Keratinocyte (primary cell): ENCODE measurements around the gene FBXO27. TPM values are rescaled to one million over a fixed set of nuclear protein-coding genes. Genes with fewer than 3 reads are reported as not detected.
"Not testable (repeated sequence)": the region's sequence is repeated elsewhere in the genome, so short reads cannot be mapped to it uniquely, and the experiment has no call there.

Experiments used
- DNase-seq: peaks from one replicate; pipeline ENCODE4 v3.0.0-alpha.2; 2011; ENCODE audit warnings: low read depth, missing footprints, low spot score
- FAIRE-seq: peaks from 2 replicates; lab custom pipeline; 2011; peaks lifted over from hg19 to GRCh38; lab: Jason Lieb, UNC
- H2AFZ ChIP-seq: 2 replicates; pipeline ENCODE4 v1.6.0; 2012; ENCODE audit warnings: low read length, control low read depth, inconsistent platforms; ENCODE audit not compliant: control insufficient read depth
- H3K27ac ChIP-seq: 2 replicates; pipeline ENCODE4 v1.5.1; 2011; ENCODE audit warnings: low read length; ENCODE audit not compliant: control insufficient read depth, insufficient read depth
- H3K27me3 ChIP-seq: 3 replicates; pipeline ENCODE4 v1.6.0; 2011; ENCODE audit warnings: low read length; ENCODE audit not compliant: control insufficient read depth, insufficient read depth; ENCODE audit errors: extremely low read depth
- H3K36me3 ChIP-seq, 2 experiments: 2 replicates in 1 of 2; 3 replicates in 1 of 2; pipeline ENCODE4 v1.5.1; 2011; ENCODE audit warnings: low read length in 2 of 2, mild to moderate bottlenecking in 1 of 2; ENCODE audit not compliant: control insufficient read depth in 2 of 2, insufficient read depth in 2 of 2; ENCODE audit errors: extremely low read depth in 1 of 2
- H3K4me1 ChIP-seq: 3 replicates; pipeline ENCODE4 v1.5.1; 2011; ENCODE audit warnings: low read length; ENCODE audit not compliant: control insufficient read depth, insufficient read depth; ENCODE audit errors: extremely low read depth
- H3K4me2 ChIP-seq: 3 replicates; pipeline ENCODE4 v1.6.0; 2011; ENCODE audit warnings: low read depth, low read length; ENCODE audit not compliant: control insufficient read depth, insufficient read depth; ENCODE audit errors: extremely low read depth
- H3K4me3 ChIP-seq, 3 experiments: fragments of 200-600 bp in 1 of 3; sonication (generic) in 1 of 3; 2 replicates in 2 of 3; 3 replicates in 1 of 3; pipeline ENCODE4 v1.5.1; 2011 to 2016; ENCODE audit warnings: low read length in 3 of 3, mild to moderate bottlenecking in 3 of 3, control low read depth in 2 of 3, inconsistent platforms in 1 of 3, low read depth in 1 of 3, mixed read lengths in 1 of 3, mixed run types in 1 of 3, moderate library complexity in 1 of 3; ENCODE audit not compliant: control insufficient read depth in 2 of 3, insufficient read depth in 2 of 3; ENCODE audit errors: extremely low read depth in 1 of 3
- H3K79me2 ChIP-seq: 2 replicates; pipeline ENCODE4 v1.6.0; 2012; ENCODE audit warnings: low read length; ENCODE audit not compliant: control insufficient read depth, insufficient read depth
- H3K9ac ChIP-seq: 3 replicates; pipeline ENCODE4 v1.6.0; 2011; ENCODE audit warnings: low read length; ENCODE audit not compliant: control insufficient read depth, insufficient read depth; ENCODE audit errors: extremely low read depth
- H3K9me1 ChIP-seq: 3 replicates; pipeline ENCODE4 v1.6.0; 2011; ENCODE audit warnings: low read length; ENCODE audit not compliant: control insufficient read depth, insufficient read depth; ENCODE audit errors: extremely low read depth
- H3K9me3 ChIP-seq: 2 replicates; pipeline ENCODE4 v1.5.1; 2012; ENCODE audit warnings: low read depth, low read length; ENCODE audit not compliant: control insufficient read depth
- H4K20me1 ChIP-seq: 3 replicates; pipeline ENCODE4 v1.6.0; 2011; ENCODE audit warnings: low read length; ENCODE audit not compliant: control insufficient read depth, insufficient read depth; ENCODE audit errors: extremely low read depth
- CTCF ChIP-seq, 3 experiments: IDR thresholded peaks in 1 of 3; conservative IDR thresholded peaks in 1 of 3; optimal IDR thresholded peaks in 1 of 3; 2 replicates in 2 of 3; 3 replicates in 1 of 3; pipeline versions ENCODE3 to v1.5.1; 2011; ENCODE audit warnings: low read length in 3 of 3, mild to moderate bottlenecking in 3 of 3, moderate library complexity in 2 of 3, control low read depth in 1 of 3, inconsistent platforms in 1 of 3; ENCODE audit not compliant: insufficient read depth in 2 of 3; ENCODE audit errors: extremely low read depth in 1 of 3
- EZH2 ChIP-seq: IDR thresholded peaks from one replicate; pipeline ENCODE4 v1.6.1; 2012; ENCODE audit warnings: inconsistent platforms, mild to moderate bottlenecking, low read length, moderate library complexity
- dilution Hi-C: fragments of 300-500 bp; cut with MboI; formaldehyde crosslinking; loops from one replicate; pipeline ENCODE4 v1.7.0; 2020; ENCODE audit warnings: low sequenced_read_pairs; ENCODE audit not compliant: extremely low pct_ligation_motif_present
- polyA plus RNA-seq, 5 experiments: library from polyadenylated mRNA; depleted of rRNA in 3 of 5; stranded (reverse) in 3 of 5; stranded (forward) in 1 of 5; unstranded in 1 of 5; fragments of >200 nt; gene quantifications; 1 replicate in 1 of 5; 2 replicates in 3 of 5; 3 replicates in 1 of 5; pipeline versions ENCODE4 v1.2.1 to v1.2.3, GENCODE V29; 2011 to 2012; ENCODE audit warnings: missing spikeins in 2 of 5, low read depth in 1 of 5, low replicate concordance in 1 of 5

FBXO27 gene
- polyA plus RNA-seq, 1 donor (not counting 4 experiments of a cell fraction or from before 2014, with no cell fraction given) = 4.4 TPM

GRCh38 chr19:39070888-39071287, 38.5 kb upstream of the FBXO27 start:
- no peaks in the 10 kb centered on the region for H3K79me2 ChIP-seq
- H2AFZ ChIP-seq = peak overlapping the region; percentile 40
- no peaks in the 10 kb centered on the region for H4K20me1 ChIP-seq
- DNase-seq (no peak), FAIRE-seq (peak; percentile 78)
- no peak overlapping the region for H3K4me3 ChIP-seq
- TF ChIP-seq EZH2 = no peak
- no peak for TF ChIP-seq CTCF (optimal IDR thresholded peaks at IDR 0.05 in 1 of 3, IDR thresholded peaks at IDR 0.05 in 1 of 3, conservative IDR thresholded peaks at IDR 0.05 in 1 of 3; ENCODE audit: extremely low read depth in 1 of 3, insufficient read depth in 2 of 3, low read length in 3 of 3)
- H3K9me1 ChIP-seq = no peaks in the 10 kb centered on the region
- no peaks in the 10 kb centered on the region for H3K9me3 ChIP-seq
- no peaks in the 10 kb centered on the region for H3K27me3 ChIP-seq
- H3K36me3 ChIP-seq = no peaks in the 10 kb centered on the region
- no peak overlapping the region for H3K9ac ChIP-seq
- H3K27ac ChIP-seq = no peak overlapping the region
- dilution Hi-C loops = no loop called here
- H3K4me2 ChIP-seq = peak overlapping the region; percentile 5
- H3K4me1 ChIP-seq = peaks cover 19% of the 10 kb centered on the region

- H3K9ac ChIP-seq, FAIRE-seq, H3K9me1 ChIP-seq, H3K4me3 ChIP-seq, H3K4me2 ChIP-seq, H4K20me1 ChIP-seq, DNase-seq, H3K79me2 ChIP-seq, H3K4me1 ChIP-seq, H3K9me3 ChIP-seq, dilution Hi-C loops, H2AFZ ChIP-seq, H3K36me3 ChIP-seq, H3K27me3 ChIP-seq, H3K27ac ChIP-seq: not testable (repeated sequence)
These were observed 35.9 kb upstream of the FBXO27 start for GRCh38 chr19:39068259-39068658.

GRCh38 chr19:39067104-39067503, 34.8 kb upstream of the FBXO27 start:
- H3K79me2 ChIP-seq = no peaks in the 10 kb centered on the region
- no peaks in the 10 kb centered on the region for H3K36me3 ChIP-seq
- peaks cover 8% of the 10 kb centered on the region for H3K4me1 ChIP-seq
- H3K4me3 ChIP-seq = no peak overlapping the region
- H3K27ac ChIP-seq = no peak overlapping the region
- no peak for FAIRE-seq
- DNase-seq = no peak
- TF ChIP-seq EZH2 (no peak), CTCF (optimal IDR thresholded peaks at IDR 0.05 in 1 of 3, IDR thresholded peaks at IDR 0.05 in 1 of 3, conservative IDR thresholded peaks at IDR 0.05 in 1 of 3; ENCODE audit: extremely low read depth in 1 of 3, insufficient read depth in 2 of 3, low read length in 3 of 3) (no peak)
- H3K9me3 ChIP-seq = no peaks in the 10 kb centered on the region
- no peaks in the 10 kb centered on the region for H3K9me1 ChIP-seq
- H4K20me1 ChIP-seq = no peaks in the 10 kb centered on the region
- dilution Hi-C loops = no loop called here
- H3K4me2 ChIP-seq = no peak overlapping the region
- H3K9ac ChIP-seq = no peak overlapping the region
- H2AFZ ChIP-seq = no peak overlapping the region
- H3K27me3 ChIP-seq = no peaks in the 10 kb centered on the region
